Endometrial microvascular endothelial cells (primary cell): ENCODE data around the gene PHACTR3. TPM values are rescaled to one million over a fixed set of nuclear protein-coding genes. Genes with fewer than 3 reads are reported as not detected.
"Not testable (repeated sequence)": the region's sequence is repeated elsewhere in the genome, so short reads cannot be mapped to it uniquely, and the experiment has no call there.

Source experiments
- in situ Hi-C: cut with HindIII; loops from 2 replicates; pipeline ENCODE4 v1.10.0; 2017; ENCODE audit warnings: low sequenced_read_pairs, low pct_unique_long_range_greater_than_20kb; ENCODE audit errors: inconsistent ontology term
- total RNA-seq: library from RNA; depleted of rRNA; stranded (reverse); fragments of >200 nt; gene quantifications from one replicate; pipeline ENCODE4 v1.2.3, GENCODE V29; 2015; ENCODE audit errors: inconsistent ontology term

PHACTR3 gene
- total RNA-seq, 1 donor from 2014 or later: not detected

GRCh38 chr20:59888050-59888449 is 283.7 kb downstream of the PHACTR3 start:
- in situ Hi-C loops: no loop called here

- in situ Hi-C loops: not testable (repeated sequence)
Observed at GRCh38 chr20:59890035-59890434, 285.7 kb downstream of the PHACTR3 start.

- in situ Hi-C loops: no loop called here
Observed at GRCh38 chr20:59891581-59891980, 287.2 kb downstream of the PHACTR3 start.

- in situ Hi-C loops: no loop called here
Observed at GRCh38 chr20:59895908-59896307, 291.6 kb downstream of the PHACTR3 start.
